Cardiac fibroblast (primary cell): ENCODE data around the gene RRAGC.

Experiments used
- DNase-seq, 2 donors: peaks; one replicate each; pipeline versions ENCODE4 v3.0.0 to v3.0.0-alpha.2; 2010; ENCODE audit warnings: low read depth in 2 of 2
- H3K4me3 ChIP-seq, 2 donors: replicated peaks in 1 of 2; 1 replicate in 1 of 2; 2 replicates in 1 of 2; pipeline ENCODE4 v1.5.1; 2011; ENCODE audit warnings: low read depth in 2 of 2, low read length in 2 of 2, mild to moderate bottlenecking in 2 of 2, moderate library complexity in 1 of 2
- CTCF ChIP-seq: IDR thresholded peaks from one replicate; pipeline ENCODE4 v1.5.1; 2011; ENCODE audit warnings: low read depth, mild to moderate bottlenecking, low read length, inconsistent platforms

Gene RRAGC

GRCh38 chr1:38806090-38806489 lies 53.5 kb downstream of the RRAGC start:
- no peak overlapping the region for H3K4me3 ChIP-seq
- DNase-seq: no peak
- TF ChIP-seq CTCF: no peak

GRCh38 chr1:38805036-38805435 lies 54.5 kb downstream of the RRAGC start:
- H3K4me3 ChIP-seq: no peak overlapping the region
- no peak for TF ChIP-seq CTCF
- DNase-seq: no peak

- H3K4me3 ChIP-seq: peak overlapping the region in 1 of 2 donors; percentile 28
- no peak for DNase-seq
- TF ChIP-seq CTCF: no peak
These were observed 55.3 kb downstream of the RRAGC start for GRCh38 chr1:38804062-38804886.

GRCh38 chr1:38803647-38804046 lies 55.9 kb downstream of the RRAGC start:
- no peak overlapping the region for H3K4me3 ChIP-seq
- DNase-seq: peak in 1 of 2 donors; percentile 13
- no peak for TF ChIP-seq CTCF

- no peak overlapping the region for H3K4me3 ChIP-seq
- DNase-seq: no peak
- TF ChIP-seq CTCF: no peak
These were observed 58.6 kb downstream of the RRAGC start for GRCh38 chr1:38800720-38801671.

GRCh38 chr1:38793299-38793698 lies 66.3 kb downstream of the RRAGC start:
- no peak for DNase-seq
- no peak overlapping the region for H3K4me3 ChIP-seq
- no peak for TF ChIP-seq CTCF
